GM12892 (cell line): Measurements from ENCODE around the gene RAVER1.

Source experiments
- POLR2A ChIP-seq: IDR thresholded peaks from 2 replicates; pipeline ENCODE4 v1.6.1; 2011; ENCODE audit warnings: low read depth, low read length, control low read depth
- TAF1 ChIP-seq: IDR thresholded peaks from 2 replicates; pipeline ENCODE4 v1.6.1; 2011; ENCODE audit warnings: low read depth, mild to moderate bottlenecking, control low read depth, low read length, borderline replicate concordance

GRCh38 chr19:10269333-10270179 lies 63.8 kb downstream of the RAVER1 start:
- TF ChIP-seq TAF1 (peak; percentile 26; the same call in 1 of the 2 replicates), POLR2A (no peak; the same call in 1 of the 2 replicates)
